GM19467 (cell line): Measurements from ENCODE around the gene LPIN1.
"Not testable (repeated sequence)": the region's sequence is repeated elsewhere in the genome, so short reads cannot be mapped to it uniquely, and the experiment has no call there.

ENCODE experiments used
- ATAC-seq: cut with Tn5 transposase; IDR thresholded peaks from one replicate; pipeline ENCODE4 v1.9.1; 2021; ENCODE audit warnings: mild to moderate bottlenecking, moderate library complexity; ENCODE audit not compliant: unreplicated experiment

LPIN1 gene

GRCh38 chr2:11713815-11714214 lies 32.6 kb upstream of the LPIN1 start:
- no peak for ATAC-seq

GRCh38 chr2:11715987-11716652 lies 30.3 kb upstream of the LPIN1 start:
- no peak for ATAC-seq

GRCh38 chr2:11716689-11717321 lies 29.6 kb upstream of the LPIN1 start:
- no peak for ATAC-seq

GRCh38 chr2:11717623-11718022 lies 28.8 kb upstream of the LPIN1 start:
- no peak for ATAC-seq

DNA sequence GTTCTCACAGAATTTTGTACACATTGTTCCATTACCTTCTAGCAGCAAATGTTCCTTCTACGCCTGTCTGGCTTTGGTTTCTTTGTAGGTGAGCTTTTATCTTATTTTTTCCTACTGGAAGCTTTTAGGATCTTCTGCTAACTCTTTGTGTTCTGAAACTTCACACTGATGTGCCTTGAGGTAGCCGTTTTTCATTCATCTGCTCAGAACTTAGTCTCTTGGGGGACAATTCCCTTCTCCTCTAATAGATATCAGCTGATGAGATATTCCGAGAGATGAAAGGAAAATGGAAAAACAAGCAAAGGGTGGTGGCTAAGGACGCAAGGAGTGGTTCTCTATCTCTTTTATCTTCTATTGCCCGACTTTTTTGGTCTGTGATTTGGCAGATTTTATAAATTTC lies 27.8 kb upstream of the LPIN1 start:
- no peak for ATAC-seq

GRCh38 chr2:11719230-11719977 lies 27.0 kb upstream of the LPIN1 start:
- no peak for ATAC-seq

DNA sequence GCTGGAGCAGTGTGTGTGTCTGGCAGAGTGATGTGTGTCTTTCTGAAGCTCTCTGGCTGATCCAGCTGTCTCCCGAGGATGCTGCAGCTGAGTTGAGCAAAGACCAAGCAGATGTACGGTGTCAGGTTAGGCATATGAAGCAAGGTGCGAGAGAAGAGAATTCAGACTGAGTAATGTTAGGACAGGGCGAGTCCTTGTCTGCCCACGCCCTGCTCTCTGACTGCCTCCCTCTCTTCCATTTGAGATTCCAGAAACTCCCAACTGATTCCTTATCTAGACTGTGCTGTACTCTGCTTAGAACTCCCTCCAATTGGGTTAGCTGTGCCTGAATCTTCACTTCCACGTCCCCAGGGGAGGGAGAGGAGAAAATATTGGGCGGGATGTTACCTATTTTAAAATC lies 25.7 kb upstream of the LPIN1 start:
- ATAC-seq: no peak

DNA sequence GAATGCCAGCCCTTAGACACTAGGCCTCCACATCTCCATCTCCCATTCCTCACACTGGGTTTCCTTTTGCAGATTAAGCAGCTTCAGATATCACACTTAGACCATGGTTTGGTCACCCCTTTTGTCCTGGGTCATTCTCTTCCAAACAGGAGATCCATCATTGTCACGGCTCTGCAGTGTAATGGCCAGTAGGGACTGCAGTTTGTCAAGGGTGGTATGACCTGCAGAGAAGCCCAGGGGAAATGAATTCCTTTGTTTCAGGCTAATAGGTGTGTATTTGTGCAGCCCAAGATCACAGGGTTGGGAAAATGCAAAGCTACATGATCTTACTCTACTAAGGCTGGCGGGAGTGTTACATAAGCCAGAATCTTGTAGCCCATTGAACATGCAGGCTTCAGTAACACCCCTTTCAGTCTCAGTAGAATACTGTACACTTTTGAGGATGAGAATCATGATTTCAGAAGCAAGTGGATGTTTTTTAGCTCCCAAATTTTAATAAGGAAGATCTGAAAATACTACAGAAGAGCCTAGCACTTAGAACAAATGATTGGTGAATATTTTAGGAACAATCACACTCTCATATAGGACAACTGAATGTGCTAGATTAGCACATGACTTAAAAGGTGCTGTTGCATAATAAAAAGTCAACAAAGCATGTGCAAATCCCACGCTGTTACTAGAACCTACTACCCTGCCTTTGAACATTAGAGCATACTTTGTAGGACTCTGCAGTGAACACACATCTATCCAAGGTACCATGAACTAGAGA lies 24.0 kb upstream of the LPIN1 start:
- no peak for ATAC-seq

DNA sequence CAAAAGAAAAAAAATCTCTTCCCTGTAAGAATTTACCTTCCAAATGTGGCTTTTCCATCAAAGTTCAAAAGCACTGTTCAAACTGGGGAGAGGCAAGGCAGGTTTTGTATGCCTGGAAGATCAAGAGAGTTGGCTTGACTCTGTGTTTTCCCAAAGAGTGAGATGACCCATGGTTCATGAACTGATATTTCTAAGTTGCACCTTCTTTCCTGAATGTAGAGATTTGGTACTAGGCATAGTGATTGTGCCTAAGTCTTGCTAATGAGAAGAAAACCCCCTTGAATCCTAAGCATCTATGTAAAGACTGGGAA lies 23.4 kb upstream of the LPIN1 start:
- ATAC-seq: no peak

- ATAC-seq: no peak
These were observed 22.3 kb upstream of the LPIN1 start for GRCh38 chr2:11724151-11724550.

DNA sequence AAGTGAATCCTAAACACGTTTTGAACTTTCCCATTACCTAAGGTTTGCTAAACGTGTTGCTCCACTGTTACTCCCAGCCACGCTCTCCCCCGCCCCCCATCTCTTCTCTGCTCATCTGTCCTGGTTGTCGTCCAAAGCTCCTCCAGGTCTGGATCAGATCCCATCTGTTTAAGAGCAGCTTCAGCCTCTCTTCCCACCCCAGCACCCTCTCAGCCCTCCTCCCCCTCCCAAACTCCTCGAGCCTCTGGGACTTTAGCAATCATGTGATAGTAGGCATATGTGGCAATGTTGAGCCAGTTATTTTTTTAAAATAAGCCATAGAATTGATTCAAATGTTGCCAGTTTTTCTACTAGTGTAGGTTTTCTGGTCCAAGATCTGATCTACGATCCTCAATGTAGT lies 20.0 kb upstream of the LPIN1 start:
- no peak for ATAC-seq

DNA sequence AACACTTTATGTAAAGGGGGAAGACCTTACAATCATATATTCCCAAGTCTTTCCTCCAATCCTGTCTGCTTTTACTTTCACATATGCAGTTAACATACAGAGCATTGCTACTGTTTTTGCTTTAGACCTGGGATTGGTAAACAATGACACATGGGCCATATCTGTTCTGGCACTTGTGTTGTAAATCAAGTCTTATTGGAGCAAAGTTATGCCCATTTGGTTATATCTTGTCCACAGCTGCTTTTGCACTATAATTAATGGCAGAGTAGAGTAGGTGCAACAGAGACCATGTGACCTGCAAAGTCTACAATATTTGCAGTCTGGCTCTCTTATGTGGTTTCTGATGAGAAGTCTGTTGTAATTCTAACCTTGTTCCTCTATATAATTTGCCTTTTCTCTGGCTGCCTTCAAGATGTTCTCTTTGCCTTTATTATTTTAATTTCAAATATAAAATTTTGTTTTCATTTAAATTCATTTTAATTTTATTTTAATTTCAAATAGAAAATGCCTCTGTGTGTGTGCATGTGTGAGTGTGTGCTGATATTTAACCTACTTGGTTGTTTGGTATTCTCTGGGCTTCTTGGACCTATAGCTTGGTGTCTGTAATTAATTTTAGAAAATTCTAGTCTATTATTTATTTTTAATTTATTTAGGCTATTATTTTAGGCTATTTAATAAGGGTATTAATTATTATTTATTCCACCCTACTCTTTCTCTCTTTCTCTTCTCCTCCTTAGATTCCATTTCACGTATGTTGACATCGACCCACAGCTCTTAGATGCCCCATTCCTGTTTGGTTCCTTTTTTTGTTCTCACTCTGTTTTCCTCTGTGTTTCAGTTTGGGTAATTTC lies 16.8 kb upstream of the LPIN1 start:
- no peak for ATAC-seq

GRCh38 chr2:11731214-11731984 lies 15.0 kb upstream of the LPIN1 start:
- ATAC-seq: not testable (repeated sequence)

DNA sequence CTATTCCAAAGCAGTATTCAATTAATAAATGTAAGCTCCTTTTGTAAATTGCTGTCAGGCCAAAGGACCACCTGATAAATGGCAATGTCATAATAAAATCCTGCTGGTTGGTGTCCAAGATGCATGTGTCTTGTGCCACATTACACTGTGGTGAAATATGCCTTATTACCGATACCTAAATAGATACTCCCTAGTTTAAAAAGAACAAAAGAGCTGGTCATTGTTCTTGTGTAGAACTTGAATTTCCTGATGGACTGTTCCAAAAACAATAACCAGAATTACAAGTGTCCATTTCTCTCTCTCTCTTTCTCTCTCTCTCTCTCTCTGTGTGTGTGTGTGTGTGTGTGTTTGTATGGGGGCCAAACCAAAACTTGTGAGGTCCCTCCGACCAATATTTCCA lies 13.8 kb upstream of the LPIN1 start:
- ATAC-seq: no peak

DNA sequence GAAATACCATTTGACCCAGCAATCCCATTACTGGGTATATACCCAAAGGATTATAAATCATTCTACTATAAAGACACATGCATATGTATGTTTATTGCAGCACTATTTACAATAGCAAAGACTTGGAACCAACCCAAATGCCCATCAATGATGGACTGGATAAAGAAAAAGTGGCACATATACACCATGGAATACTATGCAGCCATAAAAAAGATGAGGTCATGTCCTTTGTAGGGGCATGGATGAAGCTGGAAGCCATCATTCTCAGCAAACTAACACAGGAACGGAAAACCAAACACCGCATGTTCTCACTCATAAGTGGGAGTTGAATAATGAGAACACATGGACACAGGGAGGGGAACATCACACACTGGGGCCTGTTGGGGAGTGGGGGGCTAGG lies 8.6 kb upstream of the LPIN1 start:
- not testable (repeated sequence) for ATAC-seq

DNA sequence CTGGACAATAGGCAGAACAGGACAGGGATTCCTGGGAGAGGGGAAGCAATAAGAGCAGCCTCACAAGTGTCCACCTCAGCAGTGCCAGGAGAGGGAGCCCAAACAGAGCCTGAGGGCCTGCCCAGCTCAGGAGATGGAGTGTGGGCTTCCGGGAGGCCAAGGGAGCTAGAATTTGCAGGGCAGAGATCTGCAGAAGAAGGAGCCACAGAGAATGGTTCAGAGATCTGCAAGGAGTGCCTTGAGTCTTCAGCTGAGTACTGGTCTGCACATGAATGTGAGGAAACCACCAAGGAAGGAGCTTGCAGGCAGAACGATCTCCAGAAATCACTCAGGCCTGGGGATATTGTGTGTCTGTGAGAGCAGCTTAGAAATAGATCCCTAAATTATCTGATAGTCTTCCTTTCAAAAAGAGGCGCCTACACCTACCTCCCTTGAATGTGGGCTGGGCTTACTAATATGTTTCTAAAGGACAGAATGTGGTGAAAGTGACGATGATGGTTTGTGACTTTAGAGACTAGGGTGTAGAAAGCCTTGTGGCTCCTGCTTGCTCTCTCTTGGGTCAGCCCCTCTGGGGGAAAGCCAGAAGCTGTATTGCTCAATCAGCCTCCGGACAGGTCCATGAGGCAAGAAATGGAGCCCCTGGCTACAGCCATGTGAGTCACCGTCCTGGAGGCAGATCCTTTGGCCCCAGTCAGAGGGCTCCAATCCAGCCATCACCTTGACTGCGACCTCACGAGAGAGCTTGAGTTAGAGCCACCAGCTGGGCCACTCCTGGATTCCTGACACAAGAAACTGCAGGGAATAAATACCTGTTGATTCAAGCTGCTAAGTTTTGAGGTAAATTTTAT lies 7.6 kb upstream of the LPIN1 start:
- no peak for ATAC-seq

GRCh38 chr2:11740723-11741122 lies 5.7 kb upstream of the LPIN1 start:
- ATAC-seq: no peak

DNA sequence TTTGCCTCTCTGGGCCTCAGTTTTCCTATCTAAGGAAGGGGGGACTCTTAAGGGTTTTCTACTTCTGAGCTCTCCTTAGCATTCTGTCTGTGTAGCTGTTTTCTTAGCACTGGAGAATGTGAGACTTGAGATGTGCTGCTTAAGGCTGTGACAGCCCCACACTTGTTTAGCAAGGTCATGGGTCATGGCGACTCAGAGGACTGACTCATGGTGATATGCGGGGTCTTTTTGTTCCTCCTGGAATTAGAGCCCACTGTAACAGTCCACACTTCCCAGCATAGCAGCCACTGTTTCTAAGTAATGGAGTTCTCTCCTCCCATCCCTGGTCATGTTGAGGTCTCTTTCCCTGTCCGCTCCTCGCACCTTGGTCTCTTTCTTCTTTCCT lies 4.1 kb upstream of the LPIN1 start:
- no peak for ATAC-seq

- no peak for ATAC-seq
These were observed 3.6 kb upstream of the LPIN1 start for GRCh38 chr2:11742702-11743357.
